IMR-90 (cell line): ENCODE measurements around the gene COLEC12. TPM values are rescaled to one million over a fixed set of nuclear protein-coding genes. Genes with fewer than 3 reads are reported as not detected.

ENCODE experiments used
- ATAC-seq: fragments of 200-7000 bp; cut with Tn5 transposase; 2 replicates; pipeline ENCODE4 v1.9.1; 2020; ENCODE audit warnings: low read depth, mild to moderate bottlenecking, moderate library complexity
- BruUV-seq: library from RNA; stranded (reverse); fragments of 400-500 nt; replicated peaks from 2 replicates; lab custom pipeline; 2021; lab: Mats Ljungman, UMichigan
- CTCF ChIA-PET: fragments of 300-600 bp; formaldehyde crosslinking; extraction: SDS; loops from one replicate; lab custom pipeline; 2021; ENCODE audit warnings: antibody characterized with exemption; lab: Yijun Ruan, JAX
- POLR2A ChIA-PET: fragments of 300-600 bp; sonication (Branson Sonifier 250); formaldehyde crosslinking; loops from one replicate; lab custom pipeline; 2022; ENCODE audit warnings: antibody characterized with exemption; ENCODE audit not compliant: unreplicated experiment; lab: Charles Lee
- DNase-seq: peaks from one replicate; pipeline ENCODE4 v3.0.0; 2013
- H2AFZ ChIP-seq: replicated peaks from 2 replicates; pipeline ENCODE3; 2013; ENCODE audit warnings: low read length, mild to moderate bottlenecking; ENCODE audit not compliant: poor library complexity
- H2AK5ac ChIP-seq: 2 replicates; pipeline ENCODE4 v1.6.1; 2013; ENCODE audit warnings: low read depth, low read length, inconsistent platforms
- H2AK9ac ChIP-seq: replicated peaks from 2 replicates; pipeline ENCODE3; 2013; ENCODE audit warnings: mild to moderate bottlenecking, low read depth, low read length, moderate library complexity; ENCODE audit not compliant: poor library complexity
- H2BK120ac ChIP-seq: 2 replicates; pipeline ENCODE4 v1.6.1; 2013; ENCODE audit warnings: low read depth, low read length, inconsistent platforms
- H2BK15ac ChIP-seq: 3 replicates; pipeline ENCODE4 v1.6.1; 2013; ENCODE audit warnings: low read depth, low read length, inconsistent platforms
- H2BK20ac ChIP-seq: 2 replicates; pipeline ENCODE4 v1.6.1; 2013; ENCODE audit warnings: low read depth, mild to moderate bottlenecking, inconsistent platforms, low read length, moderate library complexity
- H2BK5ac ChIP-seq: 2 replicates; pipeline ENCODE4 v1.6.1; 2013; ENCODE audit warnings: mild to moderate bottlenecking, low read depth, low read length, inconsistent platforms; ENCODE audit not compliant: poor library complexity, severe bottlenecking
- H3K14ac ChIP-seq: replicated peaks from 2 replicates; pipeline ENCODE4 v1.6.1; 2013; ENCODE audit warnings: low read depth, low read length, inconsistent platforms
- H3K18ac ChIP-seq: 2 replicates; pipeline ENCODE4 v1.6.1; 2013; ENCODE audit warnings: low read depth, low read length, control low read depth
- H3K23ac ChIP-seq: 2 replicates; pipeline ENCODE4 v1.6.1; 2013; ENCODE audit warnings: low read depth, low read length, inconsistent platforms
- H3K27ac ChIP-seq: 2 replicates; pipeline ENCODE4 v1.5.1; 2013; ENCODE audit warnings: mild to moderate bottlenecking, control low read depth, low read length; ENCODE audit not compliant: insufficient read depth
- H3K27me3 ChIP-seq: 2 replicates; pipeline ENCODE4 v1.6.1; 2013; ENCODE audit warnings: low read length; ENCODE audit not compliant: control insufficient read depth, insufficient read depth
- H3K36me3 ChIP-seq: 2 replicates; pipeline ENCODE4 v1.6.1; 2013; ENCODE audit warnings: low read length, mixed read lengths; ENCODE audit not compliant: control insufficient read depth, insufficient read depth
- H3K4ac ChIP-seq: 2 replicates; pipeline ENCODE4 v1.6.1; 2013; ENCODE audit warnings: low read depth, low read length, inconsistent platforms
- H3K4me1 ChIP-seq: 2 replicates; pipeline ENCODE4 v1.6.1; 2013; ENCODE audit warnings: low read length, mixed read lengths; ENCODE audit not compliant: control insufficient read depth, insufficient read depth
- H3K4me2 ChIP-seq: 2 replicates; pipeline ENCODE4 v1.6.1; 2013; ENCODE audit warnings: low read depth, mild to moderate bottlenecking, control low read depth, low read length, moderate library complexity
- H3K4me3 ChIP-seq: 2 replicates; pipeline ENCODE4 v1.5.1; 2013; ENCODE audit warnings: low read depth, mild to moderate bottlenecking, control low read depth, low read length, moderate library complexity; ENCODE audit not compliant: insufficient read depth
- H3K56ac ChIP-seq: 2 replicates; pipeline ENCODE4 v1.6.1; 2013; ENCODE audit warnings: low read length, inconsistent platforms; ENCODE audit not compliant: insufficient read depth; ENCODE audit errors: extremely low read depth
- H3K79me1 ChIP-seq, 2 experiments: 2 replicates each; pipeline ENCODE4 v1.6.1; 2013; ENCODE audit warnings: low read length in 2 of 2, inconsistent platforms in 1 of 2, low read depth in 1 of 2
- H3K9ac ChIP-seq: 2 replicates; pipeline ENCODE4 v1.6.1; 2013; ENCODE audit warnings: low read depth, low read length, control low read depth
- H3K9me1 ChIP-seq: 2 replicates; pipeline ENCODE4 v1.6.1; 2013; ENCODE audit warnings: low read length, inconsistent platforms; ENCODE audit not compliant: insufficient read depth
- H3K9me3 ChIP-seq: 2 replicates; pipeline ENCODE4 v1.6.1; 2013; ENCODE audit warnings: low read length; ENCODE audit not compliant: control insufficient read depth, insufficient read depth
- H4K20me1 ChIP-seq: 2 replicates; pipeline ENCODE4 v1.6.1; 2013; ENCODE audit warnings: low read length, inconsistent platforms; ENCODE audit not compliant: insufficient read depth
- H4K5ac ChIP-seq: 2 replicates; pipeline ENCODE4 v1.6.1; 2013; ENCODE audit warnings: mild to moderate bottlenecking, low read depth, low read length, control low read depth
- H4K8ac ChIP-seq, 2 experiments: 2 replicates each; pipeline ENCODE4 v1.6.1; 2013; ENCODE audit warnings: low read depth in 2 of 2, low read length in 2 of 2, control low read depth in 1 of 2, inconsistent platforms in 1 of 2
- H4K91ac ChIP-seq: 2 replicates; pipeline ENCODE4 v1.6.1; 2013; ENCODE audit warnings: low read depth, low read length, inconsistent platforms; ENCODE audit not compliant: insufficient read depth
- CHD1 ChIP-seq: IDR thresholded peaks from 2 replicates; pipeline ENCODE4 v1.6.1; 2012; ENCODE audit warnings: low read depth, low read length, improper control_type of control experiment
- FOS ChIP-seq: fragments of 150-350 bp; IDR thresholded peaks from 2 replicates; pipeline ENCODE4 v1.6.1; 2016; ENCODE audit warnings: low read depth, low read length
- MAFK ChIP-seq: IDR thresholded peaks from 2 replicates; pipeline ENCODE4 v1.6.1; 2012; ENCODE audit warnings: low read depth, low read length, improper control_type of control experiment
- MAZ ChIP-seq: IDR thresholded peaks from 2 replicates; pipeline ENCODE4 v1.6.1; 2012; ENCODE audit warnings: low read depth, mild to moderate bottlenecking, low read length, improper control_type of control experiment, moderate library complexity, borderline replicate concordance
- MXI1 ChIP-seq: IDR thresholded peaks from 2 replicates; pipeline ENCODE4 v1.6.1; 2012; ENCODE audit warnings: low read depth, mild to moderate bottlenecking, low read length, moderate library complexity, borderline replicate concordance
- NFE2L2 ChIP-seq: fragments of 150-350 bp; IDR thresholded peaks from 2 replicates; pipeline ENCODE4 v1.6.1; 2016; ENCODE audit warnings: low read depth, mild to moderate bottlenecking, low read length
- POLR2A ChIP-seq: IDR thresholded peaks from 2 replicates; pipeline ENCODE4 v1.6.1; 2012; ENCODE audit warnings: mild to moderate bottlenecking, low read depth, low read length
- RAD21 ChIP-seq: IDR thresholded peaks from 2 replicates; pipeline ENCODE4 v1.6.1; 2012; ENCODE audit warnings: low read length, improper control_type of control experiment
- RCOR1 ChIP-seq: IDR thresholded peaks from 2 replicates; pipeline ENCODE4 v1.6.1; 2012; ENCODE audit warnings: mild to moderate bottlenecking, low read length, improper control_type of control experiment; ENCODE audit not compliant: insufficient replicate concordance
- SMC3 ChIP-seq: fragments of 150-350 bp; IDR thresholded peaks from 2 replicates; pipeline ENCODE4 v1.6.1; 2016; ENCODE audit warnings: low read depth, mild to moderate bottlenecking, antibody characterized with exemption, low read length, moderate library complexity
- WGBS, 2 experiments: methylation state at CpG; one replicate each; pipeline versions ENCODE4 v1.1.5 to v1.1.7; 2013; ENCODE audit warnings: missing lambda C conversion rate in 2 of 2; ENCODE audit not compliant: insufficient read length in 1 of 2; ENCODE audit errors: extremely low coverage in 2 of 2; 5-methylcytosine and 5-hydroxymethylcytosine counted together
- dilution Hi-C: fragments of 300-500 bp; cut with HindIII; formaldehyde crosslinking; loops from one replicate; pipeline ENCODE4 v1.14.3; 2018; ENCODE audit warnings: low sequenced_read_pairs; ENCODE audit not compliant: unreplicated experiment
- in situ Hi-C: fragments of 300-500 bp; cut with MboI; formaldehyde crosslinking; loops from 3 replicates; pipeline ENCODE4 v1.14.3; 2019; ENCODE audit warnings: low sequenced_read_pairs, inconsistent platforms, mixed read lengths
- intact Hi-C: fragments of 100-400 bp; cut with micrococcal nuclease; formaldehyde crosslinking; loops from 2 replicates; pipeline ENCODE4 v1.10.0; 2022
- polyA plus RNA-seq, 3 experiments: library from polyadenylated mRNA; depleted of rRNA; stranded (reverse); fragments of >200 nt; gene quantifications; 2 replicates each; pipeline ENCODE4 v1.2.3, GENCODE V29; 2012; ENCODE audit warnings: low replicate concordance in 1 of 3
- total RNA-seq: library from RNA; depleted of rRNA; stranded (reverse); fragments of >200 nt; gene quantifications from 2 replicates; pipeline ENCODE4 v1.2.3, GENCODE V29; 2012
- TF ChIP-seq, protein P1 (sequence below): conservative IDR thresholded peaks from 2 replicates; pipeline ENCODE4 v1.5.1; 2012; ENCODE audit warnings: mild to moderate bottlenecking, low read depth, low read length, improper control_type of control experiment
- TF ChIP-seq, protein P2 (sequence below): fragments of 150-350 bp; IDR thresholded peaks from 2 replicates; pipeline ENCODE4 v1.6.1; 2016; ENCODE audit warnings: low read depth, mild to moderate bottlenecking, low read length, moderate library complexity, borderline replicate concordance

The COLEC12 gene
- total and polyA plus RNA-seq, 2 of the 4 experiments (the other 2 are of a cell fraction): 1.0 to 2.3 TPM

DNA sequence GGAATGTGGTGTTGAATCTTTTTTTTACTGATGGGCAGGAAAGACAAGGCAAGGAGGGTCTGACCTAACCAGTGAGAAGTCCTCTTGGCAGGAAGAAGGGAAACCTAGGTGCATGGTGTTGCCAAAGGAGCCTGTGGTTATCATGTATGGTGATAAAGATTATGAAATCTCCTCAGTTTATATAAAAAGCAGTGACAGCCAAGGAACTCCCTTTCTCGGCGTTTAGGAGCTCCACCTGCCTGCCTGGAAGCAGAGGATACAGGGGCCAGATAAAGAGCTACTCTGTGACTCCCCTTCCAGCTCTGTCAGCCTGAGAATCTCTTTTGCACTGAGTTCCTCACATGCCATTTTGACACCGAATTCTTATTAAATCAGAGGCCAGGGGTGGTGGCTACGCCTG lies 26.1 kb downstream of the COLEC12 start:
- Histone ChIP-seq H3K79me1 (no peaks in the 10 kb centered on the region), H3K14ac (peak overlapping the region; percentile 54), H3K23ac (0 out of 2 replicates have a peak overlapping the region, but pooled peaks have one; percentile 4), H3K18ac (peak overlapping the region; percentile 69; the same call in 1 of the 2 replicates), H3K4me2 (no peak overlapping the region), H3K4me3 (no peak overlapping the region), H2AFZ (no peak overlapping the region), H2AK9ac (no peak overlapping the region), H2AK5ac (peak overlapping the region; percentile 90), H2BK5ac (no peak overlapping the region), H3K56ac (no peak overlapping the region), H3K4ac (peak overlapping the region; percentile 85), H4K91ac (peak overlapping the region; percentile 58), H4K8ac (peak overlapping the region; percentile 21 to 49; a peak in 1 of 4 replicates), H2BK20ac (peak overlapping the region; percentile 92), H3K27ac (no peak overlapping the region), H3K4me1 (peaks cover 19% of the 10 kb centered on the region), H3K9me3 (no peaks in the 10 kb centered on the region), H3K27me3 (no peaks in the 10 kb centered on the region), H4K5ac (peak overlapping the region; percentile 53), H3K36me3 (no peaks in the 10 kb centered on the region), H4K20me1 (no peaks in the 10 kb centered on the region), H2BK120ac (peak overlapping the region; percentile 90), H2BK15ac (peak overlapping the region; percentile 99; the same call in 2 of the 3 replicates), H3K9me1 (peaks cover 16% of the 10 kb centered on the region), H3K9ac (no peak overlapping the region)
- dilution Hi-C loops (no loop called here), in situ Hi-C loops (no loop called here), intact Hi-C loops (no loop called here)
- no peak for ATAC-seq
- DNase-seq: no peak
- ChIA-PET CTCF (interaction anchor here (1.1 kb wide), 1 partner anchor 8 kb away, joined by 3 read pairs; no protein-coding TSS in a partner anchor), POLR2A (no interaction called here)
- WGBS, 2 experiments: no CpG with 5 or more reads among the region's 4 CpGs
- BruUV-seq: no TSS peak
- TF ChIP-seq, protein P1, sequence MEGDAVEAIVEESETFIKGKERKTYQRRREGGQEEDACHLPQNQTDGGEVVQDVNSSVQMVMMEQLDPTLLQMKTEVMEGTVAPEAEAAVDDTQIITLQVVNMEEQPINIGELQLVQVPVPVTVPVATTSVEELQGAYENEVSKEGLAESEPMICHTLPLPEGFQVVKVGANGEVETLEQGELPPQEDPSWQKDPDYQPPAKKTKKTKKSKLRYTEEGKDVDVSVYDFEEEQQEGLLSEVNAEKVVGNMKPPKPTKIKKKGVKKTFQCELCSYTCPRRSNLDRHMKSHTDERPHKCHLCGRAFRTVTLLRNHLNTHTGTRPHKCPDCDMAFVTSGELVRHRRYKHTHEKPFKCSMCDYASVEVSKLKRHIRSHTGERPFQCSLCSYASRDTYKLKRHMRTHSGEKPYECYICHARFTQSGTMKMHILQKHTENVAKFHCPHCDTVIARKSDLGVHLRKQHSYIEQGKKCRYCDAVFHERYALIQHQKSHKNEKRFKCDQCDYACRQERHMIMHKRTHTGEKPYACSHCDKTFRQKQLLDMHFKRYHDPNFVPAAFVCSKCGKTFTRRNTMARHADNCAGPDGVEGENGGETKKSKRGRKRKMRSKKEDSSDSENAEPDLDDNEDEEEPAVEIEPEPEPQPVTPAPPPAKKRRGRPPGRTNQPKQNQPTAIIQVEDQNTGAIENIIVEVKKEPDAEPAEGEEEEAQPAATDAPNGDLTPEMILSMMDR: no peak
- TF ChIP-seq FOS (no peak), NFE2L2 (no peak), MXI1 (no peak), RAD21 (no peak), MAFK (no peak), MAZ (no peak), CHD1 (no peak), RCOR1 (no peak), SMC3 (no peak), POLR2A (no peak)
- TF ChIP-seq, protein P2, sequence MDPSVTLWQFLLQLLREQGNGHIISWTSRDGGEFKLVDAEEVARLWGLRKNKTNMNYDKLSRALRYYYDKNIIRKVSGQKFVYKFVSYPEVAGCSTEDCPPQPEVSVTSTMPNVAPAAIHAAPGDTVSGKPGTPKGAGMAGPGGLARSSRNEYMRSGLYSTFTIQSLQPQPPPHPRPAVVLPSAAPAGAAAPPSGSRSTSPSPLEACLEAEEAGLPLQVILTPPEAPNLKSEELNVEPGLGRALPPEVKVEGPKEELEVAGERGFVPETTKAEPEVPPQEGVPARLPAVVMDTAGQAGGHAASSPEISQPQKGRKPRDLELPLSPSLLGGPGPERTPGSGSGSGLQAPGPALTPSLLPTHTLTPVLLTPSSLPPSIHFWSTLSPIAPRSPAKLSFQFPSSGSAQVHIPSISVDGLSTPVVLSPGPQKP: no peak
